Measurements from ENCODE around the gene CLDN14. TPM values are rescaled to one million over a fixed set of nuclear protein-coding genes. Genes with fewer than 3 reads are reported as not detected.

CLDN14 gene
- total RNA-seq, 1 donor from 2014 or later, result 0.58 TPM

DNA sequence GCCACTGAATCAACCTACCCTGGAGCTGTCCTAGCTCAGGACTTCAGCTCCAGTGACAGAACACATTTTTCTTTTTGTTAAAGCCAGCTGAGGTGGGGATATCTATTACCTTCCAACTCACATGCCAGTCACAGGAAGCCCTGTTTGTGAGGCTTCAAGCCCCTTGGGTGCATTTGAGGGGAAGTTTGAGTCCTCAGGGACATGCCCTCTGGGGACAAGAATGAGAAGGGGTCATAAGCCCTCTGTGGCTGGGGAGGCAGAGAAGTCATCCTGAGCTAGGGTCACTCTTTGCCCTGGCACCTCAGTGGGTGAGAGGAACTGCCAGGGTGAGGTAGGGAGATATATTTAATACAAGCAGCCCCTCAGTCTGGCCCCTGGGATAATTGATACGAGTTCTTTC is 33.5 kb upstream of the CLDN14 start:
- H3K27ac Mint-ChIP-seq, result no peak overlapping the region
- H3K4me3 Mint-ChIP-seq, result no peak overlapping the region
- DNase-seq, result peak; percentile 38
- intact Hi-C loops (cut with micrococcal nuclease), result loop anchor here (2.0 kb wide), 1 partner anchor 29 kb away; no protein-coding TSS in a partner anchor
- H3K9me3 Mint-ChIP-seq, result no peaks in the 10 kb centered on the region
- no peaks in the 10 kb centered on the region for H3K36me3 Mint-ChIP-seq (ENCODE audit: low read depth)
- peaks cover 50% of the 10 kb centered on the region for H3K4me1 Mint-ChIP-seq
- TF ChIP-seq, protein P1, sequence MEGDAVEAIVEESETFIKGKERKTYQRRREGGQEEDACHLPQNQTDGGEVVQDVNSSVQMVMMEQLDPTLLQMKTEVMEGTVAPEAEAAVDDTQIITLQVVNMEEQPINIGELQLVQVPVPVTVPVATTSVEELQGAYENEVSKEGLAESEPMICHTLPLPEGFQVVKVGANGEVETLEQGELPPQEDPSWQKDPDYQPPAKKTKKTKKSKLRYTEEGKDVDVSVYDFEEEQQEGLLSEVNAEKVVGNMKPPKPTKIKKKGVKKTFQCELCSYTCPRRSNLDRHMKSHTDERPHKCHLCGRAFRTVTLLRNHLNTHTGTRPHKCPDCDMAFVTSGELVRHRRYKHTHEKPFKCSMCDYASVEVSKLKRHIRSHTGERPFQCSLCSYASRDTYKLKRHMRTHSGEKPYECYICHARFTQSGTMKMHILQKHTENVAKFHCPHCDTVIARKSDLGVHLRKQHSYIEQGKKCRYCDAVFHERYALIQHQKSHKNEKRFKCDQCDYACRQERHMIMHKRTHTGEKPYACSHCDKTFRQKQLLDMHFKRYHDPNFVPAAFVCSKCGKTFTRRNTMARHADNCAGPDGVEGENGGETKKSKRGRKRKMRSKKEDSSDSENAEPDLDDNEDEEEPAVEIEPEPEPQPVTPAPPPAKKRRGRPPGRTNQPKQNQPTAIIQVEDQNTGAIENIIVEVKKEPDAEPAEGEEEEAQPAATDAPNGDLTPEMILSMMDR (IDR thresholded peaks at IDR 0.05), result no peak
- no peaks in the 10 kb centered on the region for H3K27me3 Mint-ChIP-seq
- peak; percentile 91 for ATAC-seq (ENCODE audit: low read depth)
- POLR2A ChIA-PET, result interaction anchor here (0.8 to 1.2 kb wide), 2 partner anchors 29 to 84 kb away, joined by 3 to 6 read pairs; no protein-coding TSS in a partner anchor
- CTCF ChIA-PET, result no interaction called here

DNA sequence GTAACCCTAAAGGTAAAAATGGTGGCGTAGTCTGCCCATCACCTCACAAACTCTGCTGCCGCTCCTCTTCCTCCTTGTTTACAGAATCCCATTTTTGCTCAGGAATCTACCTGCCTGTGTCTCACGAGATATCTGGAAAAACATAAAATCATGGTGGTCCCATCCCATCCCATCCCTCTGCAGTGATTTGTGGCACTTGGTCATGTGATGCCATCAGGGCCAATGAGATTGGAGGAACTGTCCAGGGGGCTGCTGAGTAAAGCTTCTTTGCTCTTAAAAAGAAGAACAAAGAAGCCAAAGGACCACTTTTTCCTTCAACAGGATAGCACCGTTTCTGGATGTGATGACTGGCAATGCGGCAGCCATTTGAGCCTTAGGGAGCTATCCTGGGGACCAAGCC is 33.0 kb upstream of the CLDN14 start:
- Mint-ChIP-seq H3K36me3 (ENCODE audit: low read depth) (no peaks in the 10 kb centered on the region), H3K27ac (no peak overlapping the region), H3K4me1 (peaks cover 47% of the 10 kb centered on the region), H3K4me3 (no peak overlapping the region), H3K9me3 (no peaks in the 10 kb centered on the region), H3K27me3 (peaks cover 1% of the 10 kb centered on the region)
- intact Hi-C loops (cut with micrococcal nuclease), result loop anchor here (2.0 kb wide), 1 partner anchor 30 kb away; no protein-coding TSS in a partner anchor
- TF ChIP-seq, protein P1 (IDR thresholded peaks at IDR 0.05), result no peak
- POLR2A ChIA-PET, result interaction anchor here (1.2 kb wide), 1 partner anchor 83 kb away, joined by 6 read pairs; no protein-coding TSS in a partner anchor
- DNase-seq, result no peak
- CTCF ChIA-PET, result no interaction called here
- no peak for ATAC-seq (ENCODE audit: low read depth)

DNA sequence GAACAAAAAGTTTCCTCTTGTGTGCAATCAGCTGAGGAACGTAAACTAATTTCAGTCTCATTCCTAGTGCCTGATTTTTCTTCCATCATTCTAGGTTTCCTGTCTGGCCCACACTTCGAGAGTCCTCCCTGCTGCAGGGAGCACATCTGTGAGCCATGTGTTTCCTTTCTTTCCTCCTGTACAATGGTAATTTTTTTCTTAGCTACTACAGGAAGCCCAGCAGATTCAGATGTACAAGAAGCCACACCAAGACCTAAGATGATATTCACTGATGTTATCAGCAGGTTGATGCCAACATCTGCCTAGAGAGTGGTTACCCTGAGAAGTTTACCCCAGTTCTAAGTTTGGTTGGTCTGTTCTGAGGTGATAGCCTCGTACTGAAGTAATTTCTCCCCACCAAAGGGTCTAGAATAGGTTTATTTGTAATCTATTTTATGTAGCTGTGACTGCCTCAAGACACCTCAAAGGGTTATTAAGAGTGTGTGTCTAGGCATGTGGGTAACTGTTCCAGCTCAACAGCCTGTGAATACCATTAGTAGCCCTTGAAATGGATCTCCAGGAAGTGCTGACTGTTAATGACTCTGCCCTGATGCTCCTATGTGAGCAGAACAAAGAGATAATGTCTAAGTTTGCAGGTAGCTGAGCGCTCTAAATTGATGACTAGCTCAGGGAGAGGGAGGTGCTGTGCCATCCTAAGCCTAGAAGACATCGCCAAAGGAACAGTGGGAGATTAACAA is 31.7 kb upstream of the CLDN14 start:
- H3K4me1 Mint-ChIP-seq, result peaks cover 48% of the 10 kb centered on the region
- no peak for DNase-seq
- peaks cover 2% of the 10 kb centered on the region for H3K27me3 Mint-ChIP-seq
- H3K27ac Mint-ChIP-seq, result no peak overlapping the region
- H3K4me3 Mint-ChIP-seq, result no peak overlapping the region
- TF ChIP-seq, protein P1 (IDR thresholded peaks at IDR 0.05), result no peak
- POLR2A ChIA-PET, result no interaction called here
- H3K36me3 Mint-ChIP-seq (ENCODE audit: low read depth), result no peaks in the 10 kb centered on the region
- CTCF ChIA-PET, result interaction anchor here (1.3 kb wide), 1 partner anchor 9 kb away, joined by 3 read pairs; no protein-coding TSS in a partner anchor
- no peak for ATAC-seq (ENCODE audit: low read depth)
- no peaks in the 10 kb centered on the region for H3K9me3 Mint-ChIP-seq
- intact Hi-C loops (cut with micrococcal nuclease), result loop anchor here (2.0 kb wide), 1 partner anchor 31 kb away; no protein-coding TSS in a partner anchor

DNA sequence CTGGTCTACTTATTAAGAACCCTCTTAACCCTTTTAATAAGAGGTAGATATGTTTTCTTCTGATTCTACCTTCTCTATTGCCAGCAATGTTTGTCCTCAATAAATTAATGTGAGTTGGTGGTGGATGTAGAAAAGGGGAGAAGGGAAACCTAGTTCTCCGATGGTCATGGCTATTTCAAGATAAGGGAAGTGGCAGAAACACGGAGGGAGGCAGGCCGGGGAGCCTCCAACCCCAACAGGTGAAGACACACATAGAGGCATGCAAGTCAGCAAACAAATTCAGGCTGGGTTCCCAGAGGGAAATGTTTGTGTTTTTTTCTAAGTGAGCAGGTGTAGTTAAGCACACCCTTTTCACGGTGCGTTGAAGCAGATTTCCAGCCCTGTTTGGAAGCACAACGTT is 31.0 kb upstream of the CLDN14 start:
- no peak overlapping the region for H3K27ac Mint-ChIP-seq
- TF ChIP-seq, protein P1 (IDR thresholded peaks at IDR 0.05), result no peak
- peaks cover 43% of the 10 kb centered on the region for H3K4me1 Mint-ChIP-seq
- ChIA-PET POLR2A (no interaction called here), CTCF (no interaction called here)
- no peak overlapping the region for H3K4me3 Mint-ChIP-seq
- intact Hi-C loops (cut with micrococcal nuclease), result no loop called here
- DNase-seq (no peak), ATAC-seq (ENCODE audit: low read depth) (no peak)
- H3K27me3 Mint-ChIP-seq, result peaks cover 2% of the 10 kb centered on the region
- H3K36me3 Mint-ChIP-seq (ENCODE audit: low read depth), result no peaks in the 10 kb centered on the region
- H3K9me3 Mint-ChIP-seq, result no peaks in the 10 kb centered on the region

DNA sequence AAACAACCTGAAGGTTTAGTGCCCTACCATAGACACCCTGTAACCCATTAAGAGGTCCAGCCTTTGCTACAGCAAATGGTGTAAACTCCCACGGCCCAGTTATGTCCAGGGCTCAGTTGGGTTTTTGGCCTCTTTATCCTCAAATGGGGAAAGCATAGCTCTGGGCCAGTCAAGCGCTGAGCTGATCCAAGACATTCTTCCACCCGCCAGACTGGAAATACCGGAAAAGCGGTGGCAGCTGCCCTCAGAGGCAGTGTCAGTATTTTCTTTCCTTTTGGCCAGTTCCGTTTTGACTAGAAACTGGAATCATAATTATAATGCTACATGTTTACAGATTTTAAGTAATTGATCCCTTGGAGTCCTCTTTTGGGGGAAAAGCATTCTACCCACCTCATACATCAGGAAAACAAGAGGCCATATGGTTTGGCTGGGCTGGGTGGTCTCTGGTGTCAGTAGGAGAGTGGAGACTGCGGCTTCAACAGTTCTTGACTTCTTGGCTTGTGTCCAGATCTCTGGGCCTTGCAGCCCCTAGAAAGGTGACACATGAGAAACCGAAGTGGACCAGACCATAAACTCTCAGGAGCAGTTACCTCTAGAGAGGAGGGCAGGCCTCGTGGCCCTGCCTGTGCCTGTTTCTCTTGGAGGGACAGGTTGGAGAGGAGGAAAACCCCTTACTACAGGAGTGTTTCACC is 30.2 kb upstream of the CLDN14 start:
- Mint-ChIP-seq H3K27me3 (peaks cover 2% of the 10 kb centered on the region), H3K4me1 (peaks cover 41% of the 10 kb centered on the region), H3K9me3 (no peaks in the 10 kb centered on the region), H3K36me3 (ENCODE audit: low read depth) (no peaks in the 10 kb centered on the region), H3K4me3 (no peak overlapping the region), H3K27ac (no peak overlapping the region)
- CTCF ChIA-PET, result no interaction called here
- POLR2A ChIA-PET, result no interaction called here
- no peak for ATAC-seq (ENCODE audit: low read depth)
- TF ChIP-seq, protein P1 (IDR thresholded peaks at IDR 0.05), result no peak
- intact Hi-C loops (cut with micrococcal nuclease), result loop anchor here (10.0 kb wide), 1 partner anchor 345 kb away; no protein-coding TSS in a partner anchor
- no peak for DNase-seq

Data from activated B cell treated with CpG ODN at 0.5 μM for 24 hours (primary cell).